Epithelial cell of proximal tubule (primary cell): Measurements from ENCODE around the gene C1orf210. TPM values are rescaled to one million over a fixed set of nuclear protein-coding genes. Genes with fewer than 3 reads are reported as not detected.

ENCODE experiments used
- DNase-seq: peaks from one replicate; pipeline ENCODE4 v3.0.0-alpha.2; 2011; ENCODE audit warnings: low read depth
- H3K4me3 ChIP-seq: 2 replicates; pipeline ENCODE4 v1.5.1; 2011; ENCODE audit warnings: low read depth, mild to moderate bottlenecking, low read length
- CTCF ChIP-seq: conservative IDR thresholded peaks from 2 replicates; pipeline ENCODE4 v1.5.1; 2012; ENCODE audit warnings: low read depth, mild to moderate bottlenecking, low read length
- total RNA-seq: library from RNA; depleted of rRNA; stranded (reverse); fragments of >200 nt; gene quantifications from 2 replicates; pipeline ENCODE4 v1.2.3, GENCODE V29; 2015

C1orf210 gene
- total RNA-seq, 1 donor from 2014 or later, result 0.29 TPM

- TF ChIP-seq CTCF, result no peak
- DNase-seq, result no peak
- H3K4me3 ChIP-seq, result no peak overlapping the region
Observed at GRCh38 chr1:43325381-43325780, 40.0 kb upstream of the C1orf210 start.

GRCh38 chr1:43324810-43325209, 39.4 kb upstream of the C1orf210 start:
- H3K4me3 ChIP-seq, result no peak overlapping the region
- no peak for TF ChIP-seq CTCF
- no peak for DNase-seq

GRCh38 chr1:43322506-43322905, 37.1 kb upstream of the C1orf210 start:
- DNase-seq, result no peak
- no peak overlapping the region for H3K4me3 ChIP-seq
- TF ChIP-seq CTCF, result no peak

GRCh38 chr1:43321331-43321891, 36.0 kb upstream of the C1orf210 start:
- DNase-seq, result no peak
- no peak for TF ChIP-seq CTCF
- no peak overlapping the region for H3K4me3 ChIP-seq

GRCh38 chr1:43319766-43320165, 34.4 kb upstream of the C1orf210 start:
- TF ChIP-seq CTCF, result no peak

GRCh38 chr1:43319288-43319687, 33.9 kb upstream of the C1orf210 start:
- no peak for TF ChIP-seq CTCF
- no peak for DNase-seq
- H3K4me3 ChIP-seq, result no peak overlapping the region

More at GRCh38 chr1:43319766-43320165, 34.4 kb upstream of the C1orf210 start:
- no peak for DNase-seq
- H3K4me3 ChIP-seq, result no peak overlapping the region

- DNase-seq, result no peak
- no peak overlapping the region for H3K4me3 ChIP-seq
- TF ChIP-seq CTCF, result no peak
Observed at GRCh38 chr1:43318831-43319230, 33.5 kb upstream of the C1orf210 start.
